ENCODE results near the gene MAP3K15. TPM values are rescaled to one million over a fixed set of nuclear protein-coding genes. Genes with fewer than 3 reads are reported as not detected.

The MAP3K15 gene
- total RNA-seq, 1 experiment from 2014 or later = 1.2 TPM

GRCh38 chrX:19389227-19389845 is 126.0 kb downstream of the MAP3K15 start:
- H3K27ac ChIP-seq (ENCODE audit: insufficient read length, low read depth, low read length) = no peak overlapping the region
- no peak for DNase-seq
- no peaks in the 10 kb centered on the region for H3K23me2 ChIP-seq (ENCODE audit: insufficient read length, low read depth, low read length, poor library complexity, severe bottlenecking)
- no peak overlapping the region for H2BK15ac ChIP-seq (ENCODE audit: low read depth, low read length)
- peaks cover 38% of the 10 kb centered on the region for H3K9me3 ChIP-seq (ENCODE audit: control insufficient read depth, low read depth, low read length)
- no peak overlapping the region for H3T11ph ChIP-seq (ENCODE audit: low read length)
- no peak overlapping the region for H2AK5ac ChIP-seq (ENCODE audit: insufficient read length, low read length)
- no peak overlapping the region for H4K91ac ChIP-seq (ENCODE audit: insufficient read length, low read depth, low read length)
- H2BK120ac ChIP-seq (ENCODE audit: low read depth, low read length, poor library complexity, severe bottlenecking) = no peak overlapping the region
- Mint-ChIP-seq H3K9me3 (peaks cover 68 to 78% of the 10 kb centered on the region in 2 experiments), H3K27me3 (ENCODE audit: low read depth) (no peaks in the 10 kb centered on the region), H3K4me1 (no peaks in the 10 kb centered on the region; a peak in 1 of 4 replicates), H3K36me3 (ENCODE audit: insufficient read depth in 1 of 3, low read depth in 3 of 3) (no peaks in the 10 kb centered on the region; a peak in 2 of 7 replicates), H3K27ac (no peak overlapping the region), H3K4me3 (no peak overlapping the region)
- no peak overlapping the region for H4K8ac ChIP-seq (replicated peaks; ENCODE audit: insufficient read length, low read depth, low read length)
- no peaks in the 10 kb centered on the region for H3K4me1 ChIP-seq (ENCODE audit: insufficient read depth, low read length)
- no peak overlapping the region for H4K5ac ChIP-seq (ENCODE audit: insufficient read length, low read depth, low read length)
- no peak overlapping the region for H3K23ac ChIP-seq (ENCODE audit: insufficient read length, low read depth, low read length)
- no peak overlapping the region for H2BK5ac ChIP-seq (ENCODE audit: insufficient read length, low read length)
- H3K14ac ChIP-seq (ENCODE audit: insufficient read depth, low read length) = no peak overlapping the region
- H3K18ac ChIP-seq (ENCODE audit: insufficient read length, low read depth, low read length) = no peak overlapping the region
- no peak overlapping the region for H3K56ac ChIP-seq (ENCODE audit: insufficient read length, low read depth, low read length)
- TF ChIP-seq, protein P1, sequence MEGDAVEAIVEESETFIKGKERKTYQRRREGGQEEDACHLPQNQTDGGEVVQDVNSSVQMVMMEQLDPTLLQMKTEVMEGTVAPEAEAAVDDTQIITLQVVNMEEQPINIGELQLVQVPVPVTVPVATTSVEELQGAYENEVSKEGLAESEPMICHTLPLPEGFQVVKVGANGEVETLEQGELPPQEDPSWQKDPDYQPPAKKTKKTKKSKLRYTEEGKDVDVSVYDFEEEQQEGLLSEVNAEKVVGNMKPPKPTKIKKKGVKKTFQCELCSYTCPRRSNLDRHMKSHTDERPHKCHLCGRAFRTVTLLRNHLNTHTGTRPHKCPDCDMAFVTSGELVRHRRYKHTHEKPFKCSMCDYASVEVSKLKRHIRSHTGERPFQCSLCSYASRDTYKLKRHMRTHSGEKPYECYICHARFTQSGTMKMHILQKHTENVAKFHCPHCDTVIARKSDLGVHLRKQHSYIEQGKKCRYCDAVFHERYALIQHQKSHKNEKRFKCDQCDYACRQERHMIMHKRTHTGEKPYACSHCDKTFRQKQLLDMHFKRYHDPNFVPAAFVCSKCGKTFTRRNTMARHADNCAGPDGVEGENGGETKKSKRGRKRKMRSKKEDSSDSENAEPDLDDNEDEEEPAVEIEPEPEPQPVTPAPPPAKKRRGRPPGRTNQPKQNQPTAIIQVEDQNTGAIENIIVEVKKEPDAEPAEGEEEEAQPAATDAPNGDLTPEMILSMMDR (conservative IDR thresholded peaks at IDR 0.05) = no peak
- H3K27me3 ChIP-seq (ENCODE audit: insufficient read depth, low read length) = no peaks in the 10 kb centered on the region
- H3K4me2 ChIP-seq (ENCODE audit: insufficient read depth, insufficient read length, low read length) = no peak overlapping the region
- no peaks in the 10 kb centered on the region for H3K79me2 ChIP-seq (ENCODE audit: insufficient read depth, low read length)
- no CpG with 5 or more reads among the region's 4 CpGs for WGBS (ENCODE audit: extremely low coverage, insufficient read length, low lambda C conversion rate)
- no peak overlapping the region for H3K9ac ChIP-seq (ENCODE audit: extremely low read depth, insufficient read length, low read length)
- H3K4ac ChIP-seq (ENCODE audit: low read depth, low read length) = no peak overlapping the region
- H2BK12ac ChIP-seq (ENCODE audit: insufficient read length, low read depth, low read length) = no peak overlapping the region
- H2AFZ ChIP-seq (ENCODE audit: low read length) = no peak overlapping the region
- no peaks in the 10 kb centered on the region for H4K20me1 ChIP-seq (ENCODE audit: control insufficient read depth, insufficient read depth, insufficient read length)
- no peak overlapping the region for H2BK20ac ChIP-seq (ENCODE audit: low read depth, low read length, poor library complexity, severe bottlenecking)
- H3K79me1 ChIP-seq (ENCODE audit: insufficient read depth, low read depth, low read length, poor library complexity, severe bottlenecking) = no peaks in the 10 kb centered on the region
